GM21528 (cell line): Measurements from ENCODE around the gene BYSL.

ENCODE experiments used
- ATAC-seq: cut with Tn5 transposase; IDR thresholded peaks from one replicate; pipeline ENCODE4 v1.9.1; 2021; ENCODE audit warnings: mild to moderate bottlenecking, moderate library complexity; ENCODE audit not compliant: unreplicated experiment, low FRiP score

The BYSL gene, protein sequence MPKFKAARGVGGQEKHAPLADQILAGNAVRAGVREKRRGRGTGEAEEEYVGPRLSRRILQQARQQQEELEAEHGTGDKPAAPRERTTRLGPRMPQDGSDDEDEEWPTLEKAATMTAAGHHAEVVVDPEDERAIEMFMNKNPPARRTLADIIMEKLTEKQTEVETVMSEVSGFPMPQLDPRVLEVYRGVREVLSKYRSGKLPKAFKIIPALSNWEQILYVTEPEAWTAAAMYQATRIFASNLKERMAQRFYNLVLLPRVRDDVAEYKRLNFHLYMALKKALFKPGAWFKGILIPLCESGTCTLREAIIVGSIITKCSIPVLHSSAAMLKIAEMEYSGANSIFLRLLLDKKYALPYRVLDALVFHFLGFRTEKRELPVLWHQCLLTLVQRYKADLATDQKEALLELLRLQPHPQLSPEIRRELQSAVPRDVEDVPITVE

DNA sequence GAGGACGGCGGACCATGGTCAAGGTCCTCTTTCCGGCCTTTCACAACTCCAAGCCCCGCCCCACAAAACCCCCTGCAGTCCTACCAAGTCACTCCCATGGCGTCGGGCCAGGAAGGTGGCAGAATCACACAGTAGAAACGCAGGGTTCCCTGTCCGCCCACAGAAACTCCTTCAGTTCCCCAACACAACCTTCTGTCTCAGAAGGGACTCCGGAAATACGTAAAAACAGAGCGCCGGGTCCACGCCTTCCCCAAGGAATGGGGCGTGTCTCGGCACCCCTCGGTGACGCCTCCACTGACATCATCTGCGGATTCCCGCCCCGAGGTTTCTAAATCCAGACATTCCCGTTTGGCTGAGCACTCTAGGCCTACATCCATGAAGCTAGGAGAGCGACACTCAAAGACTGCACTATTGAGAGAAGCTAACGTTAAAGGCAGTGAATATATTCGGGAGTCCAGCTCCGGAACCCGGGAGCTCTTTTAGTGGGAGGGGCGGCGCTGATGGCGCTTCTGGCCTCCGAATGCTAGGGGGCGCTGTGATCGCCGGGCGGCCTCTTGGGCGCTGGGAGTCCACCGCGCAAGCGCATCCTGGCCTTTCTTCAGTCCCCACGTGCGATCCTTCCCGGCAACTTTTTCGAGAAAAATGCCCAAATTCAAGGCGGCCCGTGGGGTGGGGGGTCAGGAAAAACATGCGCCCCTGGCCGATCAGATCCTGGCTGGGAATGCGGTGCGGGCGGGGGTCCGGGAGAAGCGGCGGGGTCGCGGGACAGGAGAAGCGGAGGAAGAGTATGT lies at the start of gene BYSL, which contains the start of gene MED20:
BYSL (plus strand) TSS at position 579 of the 791 bp plus-strand sequence; CDS start at position 643, 64 bp downstream.
MED20 (minus strand) TSS at position 219 of the 791 bp plus-strand sequence; CDS start at position 98, 121 bp downstream.
- ATAC-seq = peak; percentile 84

DNA sequence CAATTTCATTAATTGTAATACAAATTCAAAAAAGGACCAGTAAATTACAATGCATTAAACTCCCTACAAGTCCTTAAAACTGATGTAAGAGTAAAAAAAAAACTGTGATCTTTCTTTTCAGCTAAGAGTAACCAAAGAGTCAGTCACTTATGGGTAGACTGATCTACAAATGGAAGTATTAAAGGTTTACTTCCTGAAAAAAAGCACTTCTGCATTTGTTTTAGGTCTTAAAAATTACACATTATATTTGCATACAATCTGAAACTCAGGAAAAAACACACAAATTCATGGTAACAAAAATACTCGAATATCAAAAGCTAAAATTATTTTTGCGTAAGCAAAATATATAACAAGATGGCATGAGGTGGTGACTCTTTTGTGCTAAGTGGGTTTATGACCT lies 49.6 kb upstream of the BYSL start:
- no peak for ATAC-seq

DNA sequence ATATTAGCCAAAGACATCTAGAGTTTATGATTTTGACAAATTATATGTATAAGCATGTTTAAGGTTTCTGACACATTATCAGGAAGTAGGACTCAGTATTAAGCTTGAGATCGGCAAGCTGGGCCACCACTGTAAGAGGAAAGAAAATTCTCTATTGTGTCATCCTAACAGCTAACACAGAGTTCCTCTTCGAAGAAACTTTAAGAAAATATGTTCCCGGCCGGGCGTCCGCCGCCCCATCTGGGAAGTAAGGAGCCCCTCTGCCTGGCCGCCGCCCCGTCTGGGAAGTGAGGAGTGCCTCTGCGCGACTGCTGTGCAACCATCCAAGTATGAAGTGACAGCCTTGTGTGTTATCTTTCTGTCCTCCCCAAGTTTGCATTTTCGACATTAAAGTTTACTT lies 49.2 kb upstream of the BYSL start:
- no peak for ATAC-seq

DNA sequence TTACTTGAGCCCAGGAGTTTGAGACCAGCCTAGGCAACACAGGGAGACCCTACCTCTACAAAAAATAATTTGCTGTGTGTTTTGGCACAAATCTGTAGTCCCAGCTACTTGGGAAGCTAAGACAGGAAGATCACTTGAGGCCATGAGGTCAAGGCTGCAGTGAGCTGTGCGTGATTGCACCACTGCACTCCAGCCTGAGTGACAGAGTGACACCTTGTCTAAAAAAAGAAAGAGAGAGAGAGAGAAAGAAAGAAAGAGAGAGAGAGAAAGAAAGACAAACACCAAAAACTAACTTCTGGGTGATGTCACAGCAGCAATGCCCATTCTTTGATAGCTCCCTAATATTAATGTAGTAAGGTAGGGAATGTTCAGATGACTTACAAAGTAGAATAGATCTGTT lies 46.6 kb upstream of the BYSL start:
- no peak for ATAC-seq

DNA sequence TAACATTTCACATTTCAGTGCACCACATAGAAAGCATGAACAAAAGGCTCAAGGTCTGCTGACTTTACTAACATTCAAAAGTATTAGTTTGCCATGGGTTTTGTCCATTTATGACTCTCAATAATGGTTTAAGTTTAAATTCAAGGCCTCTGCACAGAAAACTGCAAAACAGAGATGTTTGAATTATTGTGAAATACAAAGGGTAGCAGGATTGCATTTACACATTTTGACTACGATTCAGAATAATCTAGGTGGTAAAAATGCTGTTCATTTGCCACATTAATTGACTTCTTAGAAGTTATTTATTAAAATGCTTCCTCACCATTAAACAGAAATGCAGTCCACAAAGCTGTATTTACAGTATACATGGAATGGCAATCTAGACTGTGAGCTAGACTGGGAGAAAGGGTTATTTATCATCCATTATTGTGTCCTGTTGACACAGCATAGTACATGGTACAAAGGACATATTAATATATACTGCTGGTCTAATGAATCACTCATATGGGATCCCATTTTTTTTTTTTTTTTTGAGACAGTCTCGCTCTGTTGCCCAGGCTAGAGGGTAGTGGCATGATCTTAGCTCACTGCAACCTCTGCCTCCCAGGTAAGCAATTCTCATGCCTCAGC lies 44.1 kb upstream of the BYSL start:
- no peak for ATAC-seq

DNA sequence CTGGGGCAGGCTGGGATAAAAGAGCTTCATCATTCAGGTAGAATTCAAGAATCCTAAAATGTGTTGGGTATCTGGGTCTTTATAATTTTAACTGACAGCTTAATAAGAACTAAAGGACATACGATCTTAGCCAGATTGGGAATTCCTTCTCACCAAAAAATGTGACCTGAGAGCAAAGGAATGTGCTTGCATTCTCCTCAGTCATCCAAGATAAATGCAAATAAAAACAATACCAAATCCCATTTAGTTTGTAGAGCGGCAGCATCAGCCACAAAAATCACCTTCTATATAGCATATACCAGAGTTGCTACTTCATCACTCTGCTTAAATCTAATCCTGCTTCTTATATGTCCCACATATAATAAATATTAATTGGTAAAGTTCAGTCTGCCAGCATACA lies 43.1 kb upstream of the BYSL start:
- ATAC-seq = no peak

DNA sequence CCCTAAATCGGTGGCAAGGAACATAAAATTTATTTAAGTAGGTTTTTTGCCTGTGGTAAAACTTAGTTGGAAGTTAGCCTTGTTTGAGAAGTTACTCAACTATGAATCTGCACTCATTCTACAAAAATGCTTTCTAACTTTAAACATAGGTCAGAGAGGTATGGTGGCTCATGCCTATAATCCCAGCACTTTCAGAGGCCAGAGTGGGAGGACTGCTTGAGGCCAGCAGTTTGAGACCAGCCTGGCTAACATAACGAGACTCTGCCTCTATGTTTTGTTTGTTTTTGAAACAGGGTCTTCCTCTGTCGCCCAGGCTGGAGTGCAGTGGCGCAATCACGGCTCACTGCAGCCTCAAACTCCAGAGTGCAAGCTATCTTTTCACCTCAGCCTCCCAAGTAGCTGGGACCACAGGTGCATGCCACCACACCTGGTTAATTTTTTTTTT lies 42.3 kb upstream of the BYSL start:
- ATAC-seq = no peak

DNA sequence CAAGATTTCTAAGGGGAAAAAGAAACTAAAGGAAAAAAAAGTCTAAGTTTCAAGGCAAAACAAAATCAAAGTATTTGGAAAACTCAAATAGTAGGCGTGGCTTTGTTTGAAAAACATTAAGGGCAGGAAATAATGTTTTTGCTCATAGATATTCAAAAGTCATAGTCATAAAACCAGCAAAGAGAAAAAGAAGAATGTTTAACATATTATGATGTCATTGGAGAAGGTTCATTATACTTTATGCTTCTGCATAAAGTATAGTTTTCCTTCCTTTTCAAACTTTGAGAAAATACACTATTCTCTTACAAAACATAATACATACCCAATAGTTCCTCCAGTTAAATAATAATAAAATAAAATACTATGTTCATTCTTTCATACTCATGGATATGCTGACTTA lies 39.8 kb upstream of the BYSL start:
- ATAC-seq = no peak

DNA sequence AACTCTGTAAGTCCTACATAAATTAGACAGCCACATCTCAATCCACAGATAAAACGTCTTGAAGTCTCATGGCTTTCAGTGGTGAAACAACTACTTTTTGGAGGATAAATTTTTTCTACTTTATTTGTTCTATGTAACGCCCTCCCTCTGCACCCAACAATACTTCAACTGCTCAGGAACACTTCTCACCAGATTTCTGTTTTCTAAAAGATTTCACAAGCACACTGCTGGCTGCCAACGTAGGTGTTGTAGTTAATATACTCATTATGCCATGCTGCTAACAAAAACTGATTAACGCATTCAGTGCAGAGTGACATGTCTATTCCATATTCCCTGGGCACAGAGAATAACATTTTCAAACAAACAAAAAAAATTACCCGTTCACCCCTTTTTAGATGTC lies 36.3 kb upstream of the BYSL start:
- no peak for ATAC-seq

DNA sequence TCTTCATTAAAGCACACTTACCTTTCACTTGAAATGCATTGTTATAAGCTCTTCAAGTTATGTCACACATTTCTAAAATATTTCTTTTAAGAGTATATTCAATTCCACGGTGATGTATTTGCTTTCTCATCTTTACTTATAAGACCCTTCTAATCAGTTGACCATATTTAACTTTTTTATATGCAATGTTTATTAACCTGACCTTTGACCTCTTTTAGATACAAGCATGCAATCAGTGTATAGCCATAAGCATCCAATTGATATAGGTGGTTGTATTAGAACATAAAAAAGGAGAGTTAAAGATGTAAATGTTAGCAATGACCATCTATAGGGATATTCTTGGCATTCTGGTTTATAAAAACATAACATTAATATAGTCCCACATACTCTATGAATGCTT lies 35.4 kb upstream of the BYSL start:
- no peak for ATAC-seq

DNA sequence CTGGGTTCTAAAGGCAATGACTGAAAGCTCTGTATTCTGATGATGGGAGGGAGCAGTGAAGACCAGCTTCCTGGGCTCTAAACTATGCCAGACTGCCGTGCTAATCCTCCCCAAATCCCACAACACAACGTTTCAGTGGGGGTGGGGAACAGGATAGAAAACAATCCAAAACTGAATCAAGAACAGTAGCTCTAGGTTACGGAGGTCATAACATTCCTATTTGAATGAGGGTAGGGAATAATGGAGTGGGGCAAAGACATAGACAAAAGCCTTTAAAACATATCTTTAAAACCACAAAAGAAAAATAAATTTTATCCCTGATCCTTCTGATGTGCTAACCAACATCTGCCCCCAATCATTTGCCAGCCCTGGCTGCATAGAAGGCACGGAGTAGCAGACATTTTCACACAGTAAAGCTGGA lies 34.0 kb upstream of the BYSL start:
- no peak for ATAC-seq

DNA sequence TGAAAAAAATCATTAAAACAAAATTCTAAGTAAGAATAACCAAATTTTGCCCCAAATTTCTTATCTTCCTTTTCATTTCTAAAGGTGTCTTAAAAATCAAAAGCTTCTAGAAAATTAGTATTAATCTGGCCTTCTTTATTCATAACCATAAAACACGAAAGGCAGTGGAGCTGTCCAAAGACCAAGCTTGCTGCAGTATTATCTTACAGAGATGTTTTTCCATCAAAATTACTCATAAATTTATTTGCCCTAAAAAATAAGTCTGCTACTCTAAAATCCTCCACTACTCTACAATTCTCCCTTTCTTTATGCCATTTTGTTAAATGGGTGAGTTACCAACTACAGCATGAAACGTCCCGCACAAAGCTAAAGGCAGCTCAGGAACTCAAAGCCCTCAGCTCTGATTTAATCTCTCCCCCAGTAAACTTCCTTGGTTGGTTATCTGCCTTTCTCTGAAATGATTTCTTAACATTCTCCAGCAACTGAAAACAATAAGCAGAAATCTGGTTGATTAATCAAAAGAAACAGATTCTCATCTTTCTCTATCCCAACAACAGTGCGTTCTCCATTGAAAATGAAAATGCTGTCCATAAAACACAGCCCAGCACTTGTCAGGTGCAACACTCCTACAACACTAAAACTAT lies 28.3 kb upstream of the BYSL start:
- no peak for ATAC-seq

DNA sequence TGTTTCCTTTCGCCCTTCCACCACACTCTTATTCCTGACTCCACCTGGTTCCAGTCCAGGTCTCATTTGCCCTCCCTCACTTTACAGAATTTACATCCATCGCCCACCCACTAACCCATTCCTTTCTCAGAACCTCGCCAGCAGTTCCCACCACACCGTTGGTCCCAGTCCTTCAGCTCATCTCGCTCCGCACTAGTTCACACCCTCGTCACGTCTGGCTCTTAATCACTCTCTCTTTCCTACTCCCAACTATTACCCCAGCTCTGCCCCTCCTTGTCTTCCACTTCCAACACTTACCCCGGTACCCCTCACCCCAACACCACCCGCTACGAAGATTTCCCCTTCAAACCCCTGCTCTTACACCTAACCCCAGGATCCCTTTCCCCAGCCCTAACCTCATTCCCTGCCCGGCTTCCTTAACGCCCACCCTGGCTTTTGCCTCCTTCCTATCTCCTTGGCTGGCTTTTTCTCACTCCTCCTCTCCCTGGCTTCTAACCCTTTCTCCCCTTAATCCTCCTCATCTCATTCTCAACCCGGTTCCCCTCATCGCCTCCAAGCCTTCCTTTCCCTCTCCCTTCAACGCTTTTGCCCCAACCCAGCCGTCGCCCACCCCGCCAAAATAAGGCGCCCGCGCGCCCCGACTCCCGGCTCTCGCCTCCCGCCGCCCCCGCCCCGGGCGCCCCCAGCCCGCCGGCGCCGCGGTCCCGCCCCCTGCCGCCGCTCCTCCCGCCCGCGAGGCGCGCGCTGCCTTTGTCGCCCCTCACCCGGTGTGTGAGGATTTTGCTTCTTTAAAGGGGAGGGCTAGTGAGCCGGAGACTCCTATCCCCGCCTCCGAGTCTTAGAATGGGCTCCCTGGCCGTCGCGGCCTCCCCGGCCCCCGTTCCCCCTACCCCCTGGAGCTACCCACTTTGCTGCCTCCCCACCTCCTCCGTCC lies 26.7 kb upstream of the BYSL start:
- ATAC-seq = peak; percentile 45

DNA sequence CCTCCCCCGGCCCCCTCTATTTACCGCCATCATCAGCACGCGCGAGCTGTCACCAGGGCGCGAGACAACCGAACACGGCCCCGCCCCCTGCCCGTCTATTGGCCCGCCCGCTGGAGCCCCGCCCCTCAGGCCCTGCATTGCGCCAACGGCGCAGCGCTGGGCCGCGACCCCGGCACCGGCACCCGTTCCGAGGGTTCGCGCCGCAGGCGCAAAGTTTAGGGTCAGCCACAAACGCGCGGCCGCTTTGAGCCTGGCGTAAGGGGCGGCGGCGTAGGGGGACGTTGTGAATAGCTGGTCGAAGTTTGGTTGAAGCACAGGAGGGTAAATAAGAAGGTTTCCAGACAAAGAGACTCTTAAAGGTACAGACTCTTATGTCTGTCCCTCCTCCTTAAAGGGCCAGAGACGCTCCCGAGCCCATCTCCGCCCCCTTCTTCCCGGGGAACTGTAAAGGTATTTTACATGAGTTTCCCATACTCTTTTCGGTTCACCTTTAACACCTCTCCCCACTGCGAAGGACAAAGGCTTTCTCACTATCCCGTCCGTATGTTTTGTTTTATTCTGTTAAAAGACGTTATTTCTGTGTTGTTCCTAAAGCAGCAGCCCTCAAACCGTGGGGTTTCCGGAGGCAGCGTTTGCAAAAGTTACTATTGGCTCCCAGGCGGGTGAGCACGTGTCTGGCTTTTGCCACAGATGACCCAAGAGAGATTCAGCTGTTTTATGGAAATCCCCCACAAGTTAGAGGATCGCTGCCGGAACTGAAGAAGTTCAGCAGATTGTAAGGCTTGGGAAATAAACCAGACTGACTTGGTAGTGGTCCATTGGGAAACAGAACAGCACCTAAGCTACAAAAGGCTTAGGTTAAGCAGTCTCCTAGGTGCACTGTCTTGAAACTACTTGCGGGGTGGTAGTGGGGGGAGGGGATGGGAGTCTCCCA lies 25.7 kb upstream of the BYSL start, which contains the start of gene USP49:
USP49 (minus strand) TSS at position 76 of the 934 bp plus-strand sequence. CDS start 88,392 bp downstream, outside the sequence.
- ATAC-seq = peak; percentile 69

DNA sequence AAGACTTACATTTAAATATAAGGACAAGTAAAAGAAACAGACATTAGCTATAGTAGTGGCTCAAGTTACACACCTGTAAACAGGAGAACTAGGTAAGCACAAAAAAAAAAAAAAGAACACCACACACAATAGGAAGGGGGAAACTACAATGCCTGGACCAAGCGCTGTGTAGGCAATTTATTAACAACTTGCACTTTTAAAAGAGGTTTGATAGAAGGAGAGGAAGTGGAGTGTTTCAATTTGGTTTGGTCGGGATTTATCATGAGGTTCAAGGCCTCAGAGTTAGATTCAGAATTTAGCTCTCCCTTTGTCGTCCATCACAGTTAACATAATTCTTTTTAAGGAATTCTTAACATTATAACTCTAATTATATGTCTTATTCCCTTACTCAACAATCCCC lies 25.0 kb upstream of the BYSL start:
- no peak for ATAC-seq

DNA sequence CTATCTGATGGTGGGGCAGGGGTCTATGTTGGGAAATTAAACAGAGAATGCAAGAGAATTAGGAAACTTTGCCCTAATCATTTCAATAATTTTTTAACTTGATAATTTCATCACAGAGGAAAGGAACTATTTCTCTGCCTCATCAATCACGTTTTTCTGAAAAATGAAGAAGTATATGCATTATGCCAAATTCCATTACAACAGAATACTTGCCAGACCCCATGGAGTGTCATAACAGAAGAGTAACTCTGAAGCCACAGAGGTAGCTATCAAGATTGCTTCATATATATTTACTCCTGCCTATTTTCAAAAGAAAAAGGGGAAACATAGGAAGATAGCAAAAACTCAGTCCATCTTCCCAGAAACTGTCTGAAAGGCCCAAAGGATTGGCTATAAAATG lies 20.4 kb upstream of the BYSL start:
- ATAC-seq = no peak

DNA sequence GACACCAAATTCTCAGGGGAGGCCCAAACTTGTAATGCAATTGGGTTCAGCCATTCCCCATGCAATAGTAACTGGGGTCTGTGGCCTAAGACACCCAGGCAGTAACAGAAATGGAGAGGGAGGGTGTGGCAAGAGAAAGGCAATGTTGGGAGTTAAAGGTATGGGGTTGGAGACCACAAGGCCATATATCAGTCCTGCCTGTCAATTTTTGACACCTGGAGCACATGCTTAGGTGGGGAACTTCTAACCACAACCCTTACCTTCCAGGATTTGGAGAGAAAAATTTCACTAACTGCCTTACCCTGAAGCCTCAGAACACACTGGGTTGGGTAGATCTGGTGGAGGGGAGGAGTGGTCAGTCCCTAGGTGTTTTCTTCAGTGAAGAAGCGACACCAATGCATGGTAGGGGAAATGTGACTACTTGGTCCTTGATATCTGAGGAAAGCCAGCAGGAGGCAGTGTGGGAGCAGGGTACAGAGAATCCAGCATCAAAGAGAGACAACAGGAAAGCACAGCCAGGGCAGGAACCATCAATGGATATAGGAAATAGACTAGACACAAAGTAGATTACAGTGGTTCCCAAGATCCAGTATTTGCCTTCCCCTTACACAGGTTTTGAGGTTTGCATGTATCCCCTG lies 19.3 kb upstream of the BYSL start:
- no peak for ATAC-seq

DNA sequence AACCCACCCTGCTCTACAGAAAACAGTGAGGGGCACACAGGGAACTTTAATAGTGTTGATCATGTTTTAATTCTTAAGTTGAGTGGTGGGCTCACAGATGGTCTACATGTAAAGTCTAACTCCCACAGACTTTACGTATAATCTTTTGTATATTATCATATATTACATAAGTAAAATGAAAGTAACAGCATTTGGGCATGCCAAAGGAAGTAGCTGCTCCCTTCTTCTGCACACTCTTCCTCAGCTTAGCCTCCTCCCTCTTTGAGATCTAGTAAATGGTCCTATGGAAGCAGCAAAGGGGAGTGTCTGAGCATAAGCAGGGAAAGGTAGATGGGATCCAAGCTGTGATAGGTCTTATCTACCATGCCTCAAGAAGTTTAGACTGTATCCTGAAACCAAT lies 11.6 kb upstream of the BYSL start:
- no peak for ATAC-seq
